ENCODE measurements around the gene PTPRU. TPM values are rescaled to one million over a fixed set of nuclear protein-coding genes. Genes with fewer than 3 reads are reported as not detected.
"Not testable (repeated sequence)": the region's sequence is repeated elsewhere in the genome, so short reads cannot be mapped to it uniquely, and the experiment has no call there.

PTPRU gene
- total RNA-seq, 1 donor from 2014 or later, result 0.47 TPM

GRCh38 chr1:29286194-29286767 lies 50.0 kb downstream of the PTPRU start:
- intact Hi-C loops (cut with micrococcal nuclease), result no loop called here
- Mint-ChIP-seq H3K36me3 (ENCODE audit: low read depth) (no peaks in the 10 kb centered on the region), H3K4me1 (peaks cover 5% of the 10 kb centered on the region), H3K4me3 (no peak overlapping the region), H3K27me3 (no peaks in the 10 kb centered on the region), H3K9me3 (no peaks in the 10 kb centered on the region), H3K27ac (no peak overlapping the region)
- DNase-seq, result no peak

DNA sequence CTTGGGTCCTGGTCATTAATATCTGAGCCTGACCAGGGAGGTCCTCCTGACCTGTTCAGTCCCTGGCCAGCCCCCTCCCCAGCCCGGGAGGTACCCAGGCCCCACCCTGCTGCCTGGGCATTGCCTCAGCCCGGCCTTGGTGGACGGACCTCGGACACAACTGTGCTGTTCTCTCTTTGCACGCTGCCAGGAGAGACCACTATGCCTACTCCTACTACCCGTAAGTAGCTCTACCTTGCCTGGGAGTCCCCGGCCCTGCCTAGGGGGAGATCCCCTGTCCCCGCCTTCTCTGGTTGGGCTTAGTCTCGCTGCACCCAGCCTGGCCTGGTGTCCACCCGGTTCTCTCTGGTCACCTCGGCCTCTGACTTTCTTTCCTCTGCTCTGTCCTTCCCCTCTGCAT lies 53.2 kb downstream of the PTPRU start:
- no peak overlapping the region for H3K4me3 Mint-ChIP-seq
- no peak overlapping the region for H3K27ac Mint-ChIP-seq
- DNase-seq, result no peak
- H3K36me3 Mint-ChIP-seq (ENCODE audit: low read depth), result no peaks in the 10 kb centered on the region
- intact Hi-C loops (cut with micrococcal nuclease), result no loop called here
- no peaks in the 10 kb centered on the region for H3K9me3 Mint-ChIP-seq
- no peaks in the 10 kb centered on the region for H3K4me1 Mint-ChIP-seq
- H3K27me3 Mint-ChIP-seq, result no peaks in the 10 kb centered on the region

DNA sequence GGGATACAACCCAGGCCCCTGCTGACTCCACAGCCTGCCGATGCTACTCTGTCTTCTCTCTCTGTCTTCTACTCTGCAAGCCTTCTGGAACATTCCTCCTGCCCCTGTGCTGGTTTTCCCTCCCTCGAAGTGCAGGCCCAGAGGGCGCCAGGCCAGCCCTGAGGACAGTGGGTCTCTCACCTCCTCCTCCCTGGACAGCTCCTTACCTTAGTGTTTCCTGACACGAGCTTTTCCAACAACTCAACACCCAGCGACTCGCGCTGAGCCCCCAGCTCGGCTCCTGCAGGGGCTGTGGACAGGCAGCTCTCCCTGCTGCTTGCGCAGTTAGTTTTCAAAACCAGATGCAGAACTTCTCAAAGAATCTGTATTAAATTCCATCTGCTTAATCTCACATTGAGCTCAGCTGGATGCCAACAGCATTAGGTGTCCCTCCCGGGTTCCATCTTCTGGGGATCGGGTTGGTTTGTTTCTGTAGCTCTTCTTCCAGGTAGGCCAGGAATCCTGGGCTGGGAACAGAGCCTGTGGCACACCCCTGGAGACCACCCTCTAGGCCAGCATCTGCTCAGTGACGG lies 54.2 kb downstream of the PTPRU start:
- no peaks in the 10 kb centered on the region for H3K9me3 Mint-ChIP-seq
- H3K4me1 Mint-ChIP-seq, result no peaks in the 10 kb centered on the region
- no peak for DNase-seq
- intact Hi-C loops (cut with micrococcal nuclease), result no loop called here
- no peak overlapping the region for H3K27ac Mint-ChIP-seq
- no peaks in the 10 kb centered on the region for H3K27me3 Mint-ChIP-seq
- H3K36me3 Mint-ChIP-seq (ENCODE audit: low read depth), result no peaks in the 10 kb centered on the region
- no peak overlapping the region for H3K4me3 Mint-ChIP-seq

DNA sequence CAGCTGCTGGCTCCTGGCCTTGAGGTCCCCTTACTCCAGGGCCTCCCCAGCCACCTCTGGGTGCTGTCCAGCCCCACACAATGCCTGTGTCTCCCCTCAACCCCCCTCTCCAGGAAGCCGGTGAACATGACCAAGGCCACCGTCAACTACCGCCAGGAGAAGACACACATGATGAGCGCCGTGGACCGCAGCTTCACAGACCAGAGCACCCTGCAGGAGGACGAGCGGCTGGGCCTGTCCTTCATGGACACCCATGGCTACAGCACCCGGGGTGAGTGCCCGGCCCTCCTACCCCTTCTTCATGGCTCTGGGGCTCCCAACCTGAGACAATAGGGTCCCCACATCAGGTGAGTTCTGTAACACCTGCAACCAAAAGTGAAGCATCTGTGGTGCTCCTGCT lies 55.4 kb downstream of the PTPRU start:
- intact Hi-C loops (cut with micrococcal nuclease), result no loop called here
- Mint-ChIP-seq H3K27ac (no peak overlapping the region), H3K9me3 (no peaks in the 10 kb centered on the region), H3K27me3 (peaks cover 2% of the 10 kb centered on the region), H3K4me1 (no peaks in the 10 kb centered on the region), H3K4me3 (no peak overlapping the region), H3K36me3 (ENCODE audit: low read depth) (no peaks in the 10 kb centered on the region)
- DNase-seq, result no peak

GRCh38 chr1:29292344-29292743 lies 56.0 kb downstream of the PTPRU start:
- Mint-ChIP-seq H3K36me3 (ENCODE audit: low read depth) (no peaks in the 10 kb centered on the region), H3K27me3 (peaks cover 2% of the 10 kb centered on the region), H3K9me3 (no peaks in the 10 kb centered on the region), H3K4me3 (no peak overlapping the region), H3K4me1 (no peaks in the 10 kb centered on the region), H3K27ac (no peak overlapping the region)
- no peak for DNase-seq
- intact Hi-C loops (cut with micrococcal nuclease), result no loop called here

DNA sequence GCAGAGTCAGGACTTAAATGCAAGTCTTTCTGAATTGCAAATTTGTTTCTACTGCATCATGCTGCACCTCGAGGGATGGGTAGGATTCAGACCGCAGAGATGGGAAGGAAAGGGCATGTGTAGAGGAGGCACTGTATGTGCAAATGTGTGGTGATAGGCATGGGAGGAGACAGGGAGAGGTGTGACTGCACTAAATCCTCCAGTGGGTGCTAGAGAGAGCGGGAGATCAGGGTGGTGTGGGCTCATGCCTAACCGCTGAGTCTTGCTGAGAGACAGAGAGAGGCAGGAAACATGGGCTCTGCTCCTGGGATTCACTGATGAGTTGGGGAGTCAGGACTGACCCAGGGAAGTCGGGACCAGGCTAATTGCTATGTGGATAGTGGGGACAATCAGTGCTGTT lies 61.1 kb downstream of the PTPRU start:
- peaks cover 7% of the 10 kb centered on the region for H3K27me3 Mint-ChIP-seq
- DNase-seq, result no peak
- no peaks in the 10 kb centered on the region for H3K36me3 Mint-ChIP-seq (ENCODE audit: low read depth)

DNA sequence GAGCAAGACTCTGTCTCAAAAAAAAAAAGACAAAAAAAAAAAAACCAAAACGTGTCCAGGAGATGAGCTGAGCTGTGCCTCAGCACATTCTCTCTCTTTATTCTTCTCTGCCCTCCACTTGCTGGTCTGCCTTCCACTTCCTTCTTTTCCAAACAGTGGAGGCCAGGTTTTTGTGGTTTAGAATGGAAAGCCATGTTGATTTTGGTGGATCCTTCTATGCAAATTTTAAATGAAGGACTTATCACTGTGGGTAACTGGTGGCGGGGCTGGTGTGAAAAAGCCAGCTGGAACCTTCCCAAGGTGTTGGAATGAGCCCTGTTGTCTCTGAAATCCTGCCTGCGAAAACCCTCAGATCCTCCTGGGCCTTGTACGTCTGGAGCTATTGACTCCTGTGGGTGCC lies 61.9 kb downstream of the PTPRU start:
- DNase-seq, result no peak
- Mint-ChIP-seq H3K36me3 (ENCODE audit: low read depth) (no peaks in the 10 kb centered on the region), H3K9me3 (no peaks in the 10 kb centered on the region), H3K4me1 (no peaks in the 10 kb centered on the region), H3K4me3 (no peak overlapping the region), H3K27ac (no peak overlapping the region), H3K27me3 (peaks cover 7% of the 10 kb centered on the region)
- intact Hi-C loops (cut with micrococcal nuclease), result no loop called here

More for the DNA sequence above, 61.1 kb downstream of the PTPRU start:
- H3K9me3 Mint-ChIP-seq, result no peaks in the 10 kb centered on the region
- H3K4me1 Mint-ChIP-seq, result no peaks in the 10 kb centered on the region
- H3K4me3 Mint-ChIP-seq, result no peak overlapping the region
- intact Hi-C loops (cut with micrococcal nuclease), result no loop called here
- no peak overlapping the region for H3K27ac Mint-ChIP-seq

DNA sequence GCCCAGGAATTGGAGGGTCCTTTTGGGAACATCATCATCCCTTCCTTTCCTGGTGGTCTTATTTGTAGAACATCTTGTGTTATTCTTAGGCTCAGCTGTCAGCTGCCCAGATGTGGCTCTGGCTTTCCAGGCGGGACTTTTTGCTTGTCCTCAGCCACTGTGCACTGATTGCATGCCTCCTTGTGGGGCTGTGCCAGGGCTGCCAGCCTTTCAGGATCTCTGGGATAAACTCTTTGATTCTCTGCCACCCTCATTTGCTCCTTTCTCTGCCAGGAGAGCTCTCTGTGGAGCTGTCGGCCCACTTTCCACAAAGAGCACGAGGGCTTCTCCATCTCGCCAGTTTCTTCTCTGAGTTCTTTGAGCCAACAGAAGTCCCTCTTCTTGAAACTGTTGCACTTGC lies 63.1 kb downstream of the PTPRU start:
- H3K27ac Mint-ChIP-seq, result no peak overlapping the region
- H3K4me1 Mint-ChIP-seq, result no peaks in the 10 kb centered on the region
- H3K4me3 Mint-ChIP-seq, result no peak overlapping the region
- intact Hi-C loops (cut with micrococcal nuclease), result no loop called here
- H3K36me3 Mint-ChIP-seq (ENCODE audit: low read depth), result no peaks in the 10 kb centered on the region
- no peak for DNase-seq
- H3K9me3 Mint-ChIP-seq, result no peaks in the 10 kb centered on the region
- H3K27me3 Mint-ChIP-seq, result peaks cover 7% of the 10 kb centered on the region

- H3K27ac Mint-ChIP-seq; H3K36me3 Mint-ChIP-seq (ENCODE audit: low read depth); H3K4me3 Mint-ChIP-seq; DNase-seq; H3K9me3 Mint-ChIP-seq; intact Hi-C loops (cut with micrococcal nuclease); H3K27me3 Mint-ChIP-seq; H3K4me1 Mint-ChIP-seq: not testable (repeated sequence)
These were observed 65.4 kb downstream of the PTPRU start for GRCh38 chr1:29301732-29302131.

- H3K36me3 Mint-ChIP-seq (ENCODE audit: low read depth), result no peaks in the 10 kb centered on the region
- no peak overlapping the region for H3K4me3 Mint-ChIP-seq
- H3K9me3 Mint-ChIP-seq, result no peaks in the 10 kb centered on the region
- no peak for DNase-seq
- H3K27ac Mint-ChIP-seq, result no peak overlapping the region
- no peaks in the 10 kb centered on the region for H3K4me1 Mint-ChIP-seq
- peaks cover 2% of the 10 kb centered on the region for H3K27me3 Mint-ChIP-seq
- intact Hi-C loops (cut with micrococcal nuclease), result no loop called here
These were observed 67.1 kb downstream of the PTPRU start for GRCh38 chr1:29303201-29304024.

- intact Hi-C loops (cut with micrococcal nuclease), result no loop called here
- Mint-ChIP-seq H3K36me3 (ENCODE audit: low read depth) (no peaks in the 10 kb centered on the region), H3K4me3 (no peak overlapping the region), H3K9me3 (no peaks in the 10 kb centered on the region), H3K4me1 (no peaks in the 10 kb centered on the region), H3K27me3 (peaks cover 2% of the 10 kb centered on the region), H3K27ac (no peak overlapping the region)
- DNase-seq, result no peak
These were observed 67.8 kb downstream of the PTPRU start for GRCh38 chr1:29304025-29304684.

GRCh38 chr1:29305943-29306342 lies 69.6 kb downstream of the PTPRU start:
- Mint-ChIP-seq H3K9me3 (no peaks in the 10 kb centered on the region), H3K27me3 (no peaks in the 10 kb centered on the region), H3K36me3 (ENCODE audit: low read depth) (no peaks in the 10 kb centered on the region), H3K4me1 (no peaks in the 10 kb centered on the region), H3K4me3 (no peak overlapping the region), H3K27ac (no peak overlapping the region)
- DNase-seq, result no peak
- intact Hi-C loops (cut with micrococcal nuclease), result no loop called here

DNA sequence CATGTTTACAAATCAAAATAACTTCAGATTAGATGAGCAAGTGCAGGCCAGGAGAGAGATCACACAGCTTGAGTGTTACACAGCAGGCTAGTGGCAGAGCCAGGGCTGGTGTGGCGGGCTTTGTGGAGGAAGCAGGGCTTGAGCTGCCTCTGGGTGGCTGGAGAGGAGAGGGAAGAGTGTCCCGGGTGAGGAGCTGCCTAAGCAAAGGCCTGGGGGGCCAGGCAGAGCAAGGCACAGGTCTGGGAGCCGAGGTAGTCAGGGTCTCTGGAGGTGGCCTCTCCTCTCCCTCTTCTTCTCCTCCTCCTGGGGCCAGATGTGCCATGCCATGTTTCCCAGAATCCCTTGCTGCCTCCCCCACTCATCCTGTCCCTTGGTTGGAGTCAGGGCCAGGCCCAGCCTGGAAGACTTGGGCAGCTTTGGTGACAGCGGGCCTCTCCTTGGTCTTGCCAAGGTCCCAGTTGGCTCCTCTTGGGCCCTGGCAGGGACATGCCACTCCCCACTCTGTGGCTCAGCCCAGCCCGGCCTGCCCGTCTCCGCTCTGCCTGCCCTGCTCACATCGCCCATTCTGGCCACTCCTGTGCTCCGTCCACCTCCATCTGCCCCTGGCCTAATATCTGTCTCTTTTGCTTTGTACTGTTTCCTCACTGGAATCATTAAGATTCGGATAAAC lies 70.3 kb downstream of the PTPRU start:
- Mint-ChIP-seq H3K27ac (no peak overlapping the region), H3K9me3 (no peaks in the 10 kb centered on the region), H3K36me3 (ENCODE audit: low read depth) (no peaks in the 10 kb centered on the region), H3K4me1 (no peaks in the 10 kb centered on the region), H3K4me3 (no peak overlapping the region), H3K27me3 (no peaks in the 10 kb centered on the region)
- intact Hi-C loops (cut with micrococcal nuclease), result no loop called here
- DNase-seq, result no peak

- H3K36me3 Mint-ChIP-seq (ENCODE audit: low read depth), result no peaks in the 10 kb centered on the region
- H3K4me3 Mint-ChIP-seq, result no peak overlapping the region
- H3K27me3 Mint-ChIP-seq, result no peaks in the 10 kb centered on the region
- intact Hi-C loops (cut with micrococcal nuclease), result no loop called here
- no peak for DNase-seq
- H3K4me1 Mint-ChIP-seq, result no peaks in the 10 kb centered on the region
- H3K9me3 Mint-ChIP-seq, result no peaks in the 10 kb centered on the region
- H3K27ac Mint-ChIP-seq, result no peak overlapping the region
These were observed 72.8 kb downstream of the PTPRU start for GRCh38 chr1:29309075-29309474.

Data from activated CD4-positive, alpha-beta T cell treated with anti-CD3 and anti-CD28 coated beads, Interleukin-2, amount 10 ng/mL, durations not matched to agents 24 days and 14 days (primary cell).